K562 (cell line): ENCODE data around the gene PAEP.

ENCODE experiments used
- ARID1B ChIP-seq: fragments of 450-650 bp; IDR thresholded peaks from 2 replicates; pipeline ENCODE4 v1.6.1; 2016; ENCODE audit warnings: antibody characterized with exemption, mild to moderate bottlenecking, inconsistent platforms
- CBX2 ChIP-seq: fragments of 200-600 bp; sonication (generic); IDR thresholded peaks from one replicate; pipeline ENCODE4 v1.6.1; 2012; ENCODE audit warnings: mild to moderate bottlenecking, low read length, inconsistent platforms; ENCODE audit not compliant: insufficient read depth, poor library complexity, severe bottlenecking
- EP300 ChIP-seq: IDR thresholded peaks from 2 replicates; pipeline ENCODE4 v1.6.1; 2012; ENCODE audit warnings: low read length, improper control_type of control experiment
- EZH2 ChIP-seq: IDR thresholded peaks from 2 replicates; pipeline ENCODE4 v1.6.1; 2012; ENCODE audit warnings: low read depth, mild to moderate bottlenecking, inconsistent platforms, low read length, borderline replicate concordance
- POLR2A ChIP-seq: fragments of 450-650 bp; conservative IDR thresholded peaks from 2 replicates; pipeline ENCODE4 v1.6.1; 2016
- SRF ChIP-seq, 2 experiments: fragments of 250-450, 450-650 bp in 1 of 2; sonication (Bioruptor Pico) in 1 of 2; sonication (generic) in 1 of 2; formaldehyde crosslinking; IDR thresholded peaks; 2 replicates each; pipeline versions ENCODE4 v1.5.0 to v1.5.1; 2020 to 2022; ENCODE audit warnings: mild to moderate bottlenecking in 1 of 2, missing genetic modification reagents in 1 of 2
- XRCC5 ChIP-seq: fragments of 200-400 bp; formaldehyde crosslinking; IDR thresholded peaks from 2 replicates; pipeline ENCODE4 v1.6.1; 2017; ENCODE audit warnings: low read depth, mild to moderate bottlenecking, low read length
- ZNF384 ChIP-seq: IDR thresholded peaks from 2 replicates; pipeline ENCODE4 v1.6.1; 2012; ENCODE audit warnings: low read depth, low read length, improper control_type of control experiment
- ZNF41 ChIP-seq: fragments of 250-450 bp; sonication (Bioruptor Pico); conservative IDR thresholded peaks from 2 replicates; pipeline ENCODE4 v1.4.0; 2020; ENCODE audit warnings: mild to moderate bottlenecking
- TF ChIP-seq, protein P1 (sequence below), 3 experiments: IDR thresholded peaks in 2 of 3; conservative IDR thresholded peaks in 1 of 3; 2 replicates each; pipeline ENCODE4 v1.5.1; 2011 to 2012; ENCODE audit warnings: low read length in 3 of 3, mild to moderate bottlenecking in 3 of 3, control low read depth in 2 of 3, improper control_type of control experiment in 1 of 3, inconsistent platforms in 1 of 3, low read depth in 1 of 3, mixed read lengths in 1 of 3, moderate library complexity in 1 of 3; ENCODE audit not compliant: insufficient read depth in 2 of 3
- TF ChIP-seq, protein P2 (sequence below): fragments of 450-650 bp; formaldehyde crosslinking; IDR thresholded peaks from 2 replicates; pipeline ENCODE4 v1.4.0; 2020; ENCODE audit warnings: mild to moderate bottlenecking, mixed read lengths
- TF ChIP-seq, protein P3 (sequence below): fragments of 150-350 bp; IDR thresholded peaks from 2 replicates; pipeline ENCODE4 v1.6.1; 2014; ENCODE audit warnings: low read depth, mild to moderate bottlenecking, low read length, borderline replicate concordance

- no peak for TF ChIP-seq EP300
- no peak for TF ChIP-seq ARID1B
- TF ChIP-seq POLR2A: no peak
- no peak for TF ChIP-seq EZH2
- TF ChIP-seq ZNF384: no peak
- no peak for TF ChIP-seq SRF (CRISPR knock-in tag; IDR thresholded peaks at IDR 0.05)
- TF ChIP-seq, protein P1, sequence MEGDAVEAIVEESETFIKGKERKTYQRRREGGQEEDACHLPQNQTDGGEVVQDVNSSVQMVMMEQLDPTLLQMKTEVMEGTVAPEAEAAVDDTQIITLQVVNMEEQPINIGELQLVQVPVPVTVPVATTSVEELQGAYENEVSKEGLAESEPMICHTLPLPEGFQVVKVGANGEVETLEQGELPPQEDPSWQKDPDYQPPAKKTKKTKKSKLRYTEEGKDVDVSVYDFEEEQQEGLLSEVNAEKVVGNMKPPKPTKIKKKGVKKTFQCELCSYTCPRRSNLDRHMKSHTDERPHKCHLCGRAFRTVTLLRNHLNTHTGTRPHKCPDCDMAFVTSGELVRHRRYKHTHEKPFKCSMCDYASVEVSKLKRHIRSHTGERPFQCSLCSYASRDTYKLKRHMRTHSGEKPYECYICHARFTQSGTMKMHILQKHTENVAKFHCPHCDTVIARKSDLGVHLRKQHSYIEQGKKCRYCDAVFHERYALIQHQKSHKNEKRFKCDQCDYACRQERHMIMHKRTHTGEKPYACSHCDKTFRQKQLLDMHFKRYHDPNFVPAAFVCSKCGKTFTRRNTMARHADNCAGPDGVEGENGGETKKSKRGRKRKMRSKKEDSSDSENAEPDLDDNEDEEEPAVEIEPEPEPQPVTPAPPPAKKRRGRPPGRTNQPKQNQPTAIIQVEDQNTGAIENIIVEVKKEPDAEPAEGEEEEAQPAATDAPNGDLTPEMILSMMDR (IDR thresholded peaks at IDR 0.05 in 2 of 3, conservative IDR thresholded peaks at IDR 0.05 in 1 of 3; ENCODE audit: insufficient read depth in 2 of 3, low read depth in 1 of 3, low read length in 3 of 3): no peak
- TF ChIP-seq, protein P2, sequence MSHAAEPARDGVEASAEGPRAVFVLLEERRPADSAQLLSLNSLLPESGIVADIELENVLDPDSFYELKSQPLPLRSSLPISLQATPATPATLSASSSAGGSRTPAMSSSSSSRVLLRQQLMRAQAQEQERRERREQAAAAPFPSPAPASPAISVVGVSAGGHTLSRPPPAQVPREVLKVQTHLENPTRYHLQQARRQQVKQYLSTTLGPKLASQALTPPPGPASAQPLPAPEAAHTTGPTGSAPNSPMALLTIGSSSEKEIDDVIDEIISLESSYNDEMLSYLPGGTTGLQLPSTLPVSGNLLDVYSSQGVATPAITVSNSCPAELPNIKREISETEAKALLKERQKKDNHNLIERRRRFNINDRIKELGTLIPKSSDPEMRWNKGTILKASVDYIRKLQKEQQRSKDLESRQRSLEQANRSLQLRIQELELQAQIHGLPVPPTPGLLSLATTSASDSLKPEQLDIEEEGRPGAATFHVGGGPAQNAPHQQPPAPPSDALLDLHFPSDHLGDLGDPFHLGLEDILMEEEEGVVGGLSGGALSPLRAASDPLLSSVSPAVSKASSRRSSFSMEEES: no peak
- TF ChIP-seq XRCC5: no peak
- TF ChIP-seq, protein P3, sequence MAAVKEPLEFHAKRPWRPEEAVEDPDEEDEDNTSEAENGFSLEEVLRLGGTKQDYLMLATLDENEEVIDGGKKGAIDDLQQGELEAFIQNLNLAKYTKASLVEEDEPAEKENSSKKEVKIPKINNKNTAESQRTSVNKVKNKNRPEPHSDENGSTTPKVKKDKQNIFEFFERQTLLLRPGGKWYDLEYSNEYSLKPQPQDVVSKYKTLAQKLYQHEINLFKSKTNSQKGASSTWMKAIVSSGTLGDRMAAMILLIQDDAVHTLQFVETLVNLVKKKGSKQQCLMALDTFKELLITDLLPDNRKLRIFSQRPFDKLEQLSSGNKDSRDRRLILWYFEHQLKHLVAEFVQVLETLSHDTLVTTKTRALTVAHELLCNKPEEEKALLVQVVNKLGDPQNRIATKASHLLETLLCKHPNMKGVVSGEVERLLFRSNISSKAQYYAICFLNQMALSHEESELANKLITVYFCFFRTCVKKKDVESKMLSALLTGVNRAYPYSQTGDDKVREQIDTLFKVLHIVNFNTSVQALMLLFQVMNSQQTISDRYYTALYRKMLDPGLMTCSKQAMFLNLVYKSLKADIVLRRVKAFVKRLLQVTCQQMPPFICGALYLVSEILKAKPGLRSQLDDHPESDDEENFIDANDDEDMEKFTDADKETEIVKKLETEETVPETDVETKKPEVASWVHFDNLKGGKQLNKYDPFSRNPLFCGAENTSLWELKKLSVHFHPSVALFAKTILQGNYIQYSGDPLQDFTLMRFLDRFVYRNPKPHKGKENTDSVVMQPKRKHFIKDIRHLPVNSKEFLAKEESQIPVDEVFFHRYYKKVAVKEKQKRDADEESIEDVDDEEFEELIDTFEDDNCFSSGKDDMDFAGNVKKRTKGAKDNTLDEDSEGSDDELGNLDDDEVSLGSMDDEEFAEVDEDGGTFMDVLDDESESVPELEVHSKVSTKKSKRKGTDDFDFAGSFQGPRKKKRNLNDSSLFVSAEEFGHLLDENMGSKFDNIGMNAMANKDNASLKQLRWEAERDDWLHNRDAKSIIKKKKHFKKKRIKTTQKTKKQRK: no peak
- TF ChIP-seq ZNF41 (CRISPR knock-in tag): no peak
- TF ChIP-seq CBX2: no peak
These were observed 51.7 kb downstream of the PAEP start for GRCh38 chr9:135612981-135613910.
